A673 (cell line): ENCODE data around the gene PDZD8. TPM values are rescaled to one million over a fixed set of nuclear protein-coding genes. Genes with fewer than 3 reads are reported as not detected.

ENCODE experiments used
- BruUV-seq: library from RNA; stranded (reverse); fragments of 400-500 nt; replicated peaks from 2 replicates; lab custom pipeline; 2021; lab: Mats Ljungman, UMichigan
- CTCF ChIA-PET: fragments of 300-600 bp; sonication (Branson Sonifier 250); formaldehyde crosslinking; loops from one replicate; lab custom pipeline; 2022; ENCODE audit warnings: antibody characterized with exemption; lab: Charles Lee
- POLR2A ChIA-PET: fragments of 300-600 bp; sonication (Branson Sonifier 250); formaldehyde crosslinking; loops from one replicate; lab custom pipeline; 2022; ENCODE audit warnings: antibody characterized with exemption; ENCODE audit not compliant: low non-redundant PET; lab: Charles Lee
- DNase-seq: peaks from one replicate; pipeline ENCODE4 v3.0.0-alpha.2; 2015; ENCODE audit warnings: low spot score
- H3K27ac ChIP-seq: fragments of 200-600 bp; sonication (generic); 2 replicates; pipeline ENCODE4 v1.5.1; 2016; ENCODE audit warnings: mixed run types, low read depth, mild to moderate bottlenecking, mixed read lengths, antibody characterized with exemption, low read length; ENCODE audit not compliant: poor library complexity, severe bottlenecking
- H3K27me3 ChIP-seq: fragments of 200-600 bp; sonication (generic); replicated peaks from 2 replicates; pipeline ENCODE4 v1.6.1; 2017; ENCODE audit warnings: mixed run types, low read depth, mild to moderate bottlenecking, mixed read lengths, antibody characterized with exemption, low read length; ENCODE audit not compliant: insufficient read depth, poor library complexity
- H3K36me3 ChIP-seq: fragments of 200-600 bp; sonication (generic); 2 replicates; pipeline ENCODE4 v1.6.1; 2016; ENCODE audit warnings: mixed run types, mild to moderate bottlenecking, mixed read lengths, antibody characterized with exemption, low read length; ENCODE audit not compliant: insufficient read depth, poor library complexity, severe bottlenecking
- H3K4me1 ChIP-seq: fragments of 200-600 bp; sonication (generic); 2 replicates; pipeline ENCODE4 v1.6.1; 2017; ENCODE audit warnings: mixed run types, mild to moderate bottlenecking, mixed read lengths, antibody characterized with exemption, low read length; ENCODE audit not compliant: insufficient read depth, poor library complexity, severe bottlenecking
- H3K4me3 ChIP-seq: fragments of 200-600 bp; sonication (generic); 2 replicates; pipeline ENCODE4 v1.5.1; 2016; ENCODE audit warnings: low read depth, mixed run types, mild to moderate bottlenecking, mixed read lengths, low read length; ENCODE audit not compliant: poor library complexity, severe bottlenecking
- H3K9me3 ChIP-seq: fragments of 200-600 bp; sonication (generic); 2 replicates; pipeline ENCODE4 v1.6.1; 2016; ENCODE audit warnings: mixed run types, low read depth, mild to moderate bottlenecking, mixed read lengths, antibody characterized with exemption, low read length; ENCODE audit not compliant: poor library complexity, severe bottlenecking
- CTCF ChIP-seq: fragments of 300-800, 200-600 bp; sonication (generic); conservative IDR thresholded peaks from 2 replicates; pipeline ENCODE4 v1.5.1; 2017; ENCODE audit warnings: low read depth, mild to moderate bottlenecking, antibody characterized with exemption, low read length, moderate library complexity, mixed read lengths
- EZH2 ChIP-seq: fragments of 200-600 bp; sonication (generic); IDR thresholded peaks from 2 replicates; pipeline ENCODE4 v1.6.1; 2017; ENCODE audit warnings: borderline replicate concordance, low read depth, mild to moderate bottlenecking, mixed read lengths, antibody characterized with exemption, low read length; ENCODE audit not compliant: poor library complexity, severe bottlenecking
- intact Hi-C: fragments of 100-400 bp; cut with micrococcal nuclease; formaldehyde crosslinking; loops from one replicate; pipeline ENCODE4 v1.10.0; 2022; ENCODE audit not compliant: unreplicated experiment
- total RNA-seq: library from RNA; stranded (reverse); gene quantifications from 2 replicates; pipeline ENCODE4 v1.2.3, GENCODE V29; 2021

PDZD8 gene
- total RNA-seq, 1 experiment from 2014 or later = 29.5 TPM

GRCh38 chr10:117284716-117285494, 90.3 kb downstream of the PDZD8 start:
- Histone ChIP-seq H3K9me3 (no peaks in the 10 kb centered on the region), H3K4me3 (no peak overlapping the region), H3K4me1 (no peaks in the 10 kb centered on the region), H3K36me3 (peaks cover 6% of the 10 kb centered on the region), H3K27ac (no peak overlapping the region), H3K27me3 (no peaks in the 10 kb centered on the region)
- no peak for TF ChIP-seq EZH2
- TF ChIP-seq CTCF = no peak
- intact Hi-C loops = no loop called here
- ChIA-PET CTCF (no interaction called here), POLR2A (no interaction called here)
- no peak for DNase-seq
- no TSS peak for BruUV-seq

- H3K27ac ChIP-seq = no peak overlapping the region
- no peak for DNase-seq
- ChIA-PET CTCF (no interaction called here), POLR2A (no interaction called here)
- no peak overlapping the region for H3K4me3 ChIP-seq
- no TSS peak for BruUV-seq
- intact Hi-C loops = no loop called here
- H3K36me3 ChIP-seq = no peaks in the 10 kb centered on the region
- no peaks in the 10 kb centered on the region for H3K27me3 ChIP-seq
- TF ChIP-seq EZH2 = no peak
- TF ChIP-seq CTCF = no peak
- no peaks in the 10 kb centered on the region for H3K4me1 ChIP-seq
- no peaks in the 10 kb centered on the region for H3K9me3 ChIP-seq
Observed at GRCh38 chr10:117277675-117278074, 97.6 kb downstream of the PDZD8 start.

GRCh38 chr10:117275121-117275520, 100.1 kb downstream of the PDZD8 start:
- BruUV-seq = no TSS peak
- Histone ChIP-seq H3K4me1 (no peaks in the 10 kb centered on the region), H3K36me3 (no peaks in the 10 kb centered on the region), H3K9me3 (no peaks in the 10 kb centered on the region), H3K27ac (no peak overlapping the region), H3K27me3 (no peaks in the 10 kb centered on the region), H3K4me3 (no peak overlapping the region)
- intact Hi-C loops = no loop called here
- POLR2A ChIA-PET = no interaction called here
- DNase-seq = no peak
- no peak for TF ChIP-seq EZH2
- no peak for TF ChIP-seq CTCF
- CTCF ChIA-PET = no interaction called here
